Muscle of arm (tissue), 12 donors: ENCODE measurements around the gene RHOG. TPM values are rescaled to one million over a fixed set of nuclear protein-coding genes. Genes with fewer than 3 reads are reported as not detected.
"Not testable (repeated sequence)": the region's sequence is repeated elsewhere in the genome, so short reads cannot be mapped to it uniquely, and the experiment has no call there.

Source experiments
- DNase-seq: peaks from one replicate; pipeline ENCODE4 v3.0.0-alpha.2; 2013
- polyA plus RNA-seq, 12 donors: library from polyadenylated mRNA; unstranded; fragments of 120-200 nt; gene quantifications; one replicate each; pipeline ENCODE4 v1.2.1, GENCODE V29; 2013; ENCODE audit not compliant: insufficient read length in 12 of 12

The RHOG gene
- polyA plus RNA-seq, 12 donors, result 17.9 to 40.1 (median 25.4) TPM; not detected in 1

DNA sequence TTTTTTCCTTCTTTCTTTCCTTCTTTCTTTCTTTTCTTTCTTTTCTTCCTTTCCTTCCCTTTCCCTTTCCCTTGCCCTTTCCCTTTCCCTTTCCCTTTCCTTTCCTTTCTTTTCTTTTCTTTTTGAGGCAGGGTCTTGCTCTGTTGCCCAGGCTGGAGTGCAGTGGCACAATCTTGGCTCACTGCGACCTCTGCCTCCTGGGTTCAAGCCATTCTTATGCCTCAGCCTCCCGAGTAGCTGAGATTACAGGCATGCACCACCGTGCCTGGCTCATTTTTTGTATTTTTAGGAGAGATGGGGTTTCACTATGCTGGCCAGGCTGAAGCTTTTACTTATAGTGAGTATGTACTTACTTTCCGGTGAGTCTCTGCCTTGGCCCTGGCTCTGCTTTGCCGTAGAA, 25.9 kb downstream of the RHOG start:
- not testable (repeated sequence) for DNase-seq

- DNase-seq, result no peak
Observed at GRCh38 chr11:3810951-3811350, 29.8 kb downstream of the RHOG start.

DNA sequence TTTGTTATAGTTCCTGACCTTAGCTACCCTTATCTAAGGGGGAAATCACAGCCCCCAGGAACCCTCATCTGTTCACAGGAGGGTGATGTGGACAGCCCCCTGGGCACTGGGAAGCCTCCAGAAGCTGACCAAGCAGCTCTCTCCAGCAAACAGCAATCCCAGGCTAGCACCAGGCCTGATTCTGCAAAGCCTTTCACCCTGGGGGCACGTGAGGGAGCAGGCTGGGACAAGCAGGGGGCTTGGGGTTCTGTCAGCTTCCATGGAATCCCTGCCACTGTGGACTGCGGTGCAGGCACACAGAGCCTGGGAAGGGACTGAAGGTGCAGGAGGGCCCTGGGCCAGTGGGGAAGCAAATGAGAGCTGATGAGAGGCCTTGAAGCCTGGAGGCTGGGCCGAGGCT, 30.3 kb downstream of the RHOG start:
- no peak for DNase-seq

DNA sequence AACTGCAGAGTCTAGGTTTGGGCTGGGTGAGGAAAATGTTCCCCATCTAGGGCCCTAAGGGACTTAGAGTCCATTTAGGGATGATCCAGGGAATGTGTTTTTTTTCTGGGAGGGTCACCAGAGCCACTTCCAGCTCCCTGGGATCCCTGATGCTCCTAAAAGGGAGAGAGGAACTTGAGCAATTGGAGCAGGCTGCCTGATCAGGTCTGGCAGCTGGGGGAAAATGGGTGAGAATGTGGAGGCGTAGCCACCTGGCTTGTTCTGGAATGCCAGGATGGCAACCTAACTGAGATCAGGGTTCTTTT, 31.2 kb downstream of the RHOG start:
- no peak for DNase-seq

- DNase-seq, result no peak
Observed at GRCh38 chr11:3808861-3809623, 31.7 kb downstream of the RHOG start.

GRCh38 chr11:3807909-3808860, 32.6 kb downstream of the RHOG start, which contains the start of gene PGAP2:
Gene PGAP2 (plus strand): TSS chr11:3808560. CDS start chr11:3811260, 2,700 bp downstream.
- DNase-seq, result peak; percentile 53

- DNase-seq, result no peak
Observed at GRCh38 chr11:3803726-3804495, 36.8 kb downstream of the RHOG start.

GRCh38 chr11:3802011-3802790, 38.6 kb downstream of the RHOG start:
- no peak for DNase-seq

- DNase-seq, result no peak
Observed at GRCh38 chr11:3799873-3800272, 40.9 kb downstream of the RHOG start.

- no peak for DNase-seq
Observed at GRCh38 chr11:3799143-3799542, 41.6 kb downstream of the RHOG start.

GRCh38 chr11:3797329-3798090, 43.2 kb downstream of the RHOG start, which contains the start of gene NUP98:
Gene NUP98 (minus strand): TSS chr11:3797554. CDS start chr11:3782117, 15,437 bp downstream.
- DNase-seq, result peak; percentile 100

GRCh38 chr11:3796801-3797328, 43.9 kb downstream of the RHOG start:
- DNase-seq, result no peak

DNA sequence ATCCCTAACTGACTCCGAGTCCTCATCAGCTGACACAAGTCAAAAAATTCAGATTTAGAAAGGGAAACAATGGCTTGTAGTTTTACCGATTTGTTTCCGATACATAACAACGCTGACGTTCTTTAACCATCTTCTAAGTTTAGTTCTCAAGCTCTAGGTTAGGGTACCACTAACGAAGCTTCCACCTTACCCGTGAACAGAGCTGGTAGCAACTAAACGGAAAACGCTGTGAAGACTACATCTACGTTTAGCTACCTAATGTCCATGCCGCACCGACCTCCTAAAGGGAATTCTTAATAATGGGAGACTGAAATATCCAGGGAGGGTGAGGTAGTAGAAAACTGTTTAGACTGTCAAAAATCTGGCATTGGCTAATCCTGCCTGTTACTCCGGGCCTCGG, 44.4 kb downstream of the RHOG start:
- no peak for DNase-seq

GRCh38 chr11:3796002-3796311, 44.8 kb downstream of the RHOG start:
- DNase-seq, result no peak

DNA sequence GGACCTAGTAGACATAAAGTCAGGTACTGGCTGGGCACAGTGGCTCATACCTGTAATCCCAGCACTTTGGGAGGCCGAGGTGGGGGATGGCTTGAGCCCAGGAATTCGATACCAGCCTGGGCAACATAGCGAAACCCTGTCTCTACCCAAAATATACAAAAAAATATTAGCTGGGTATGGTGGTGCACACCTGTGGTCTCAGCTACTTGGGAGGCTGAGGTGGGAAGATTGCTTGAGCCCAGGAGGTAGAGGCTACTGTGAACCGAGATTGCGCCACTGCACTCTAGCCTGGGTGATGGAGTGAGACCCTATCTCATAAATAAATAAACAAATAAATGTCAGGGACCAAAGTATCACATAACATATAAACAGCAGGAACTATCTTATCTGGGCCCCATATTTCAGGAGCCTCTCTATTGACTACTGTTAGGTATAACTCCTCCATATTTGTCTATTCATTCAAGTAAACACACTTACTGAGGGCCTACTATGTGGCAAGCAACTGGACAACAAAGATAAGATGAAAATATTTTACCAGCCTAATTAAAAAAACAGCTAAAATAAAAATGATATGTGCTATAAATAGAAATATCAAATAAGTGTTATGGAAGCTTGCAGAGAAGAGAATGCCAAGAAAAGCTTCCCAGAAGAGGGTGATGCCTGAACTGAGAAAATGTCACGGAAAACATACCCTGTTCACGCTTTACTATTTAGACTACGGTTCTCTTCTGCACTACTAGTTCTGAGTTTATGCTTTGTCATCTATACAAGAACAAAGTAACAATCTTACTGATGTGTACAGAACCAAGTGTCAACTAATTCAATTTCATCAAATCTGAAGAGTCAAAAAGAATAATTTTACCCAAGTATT, 45.4 kb downstream of the RHOG start:
- DNase-seq, result no peak

DNA sequence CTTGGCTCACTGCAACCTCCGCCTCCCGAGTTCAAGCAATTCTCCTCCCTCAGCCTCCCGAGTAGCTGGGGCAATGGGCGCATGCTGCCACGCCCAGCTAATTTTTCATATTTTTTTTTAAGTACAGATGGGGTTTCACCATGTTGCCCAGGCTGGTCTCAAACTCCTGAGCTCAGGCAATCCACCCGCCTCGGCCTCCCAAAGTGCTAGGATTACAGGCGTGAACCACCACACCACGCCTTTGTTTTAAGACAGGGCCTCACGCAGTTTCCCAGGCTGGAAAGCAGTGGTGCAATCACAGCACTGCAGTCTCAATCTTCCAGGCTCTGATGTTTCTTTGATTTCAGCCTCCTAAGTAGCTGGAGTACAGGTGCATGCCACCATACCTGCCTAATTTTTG, 46.4 kb downstream of the RHOG start:
- not testable (repeated sequence) for DNase-seq

- DNase-seq, result no peak
Observed at GRCh38 chr11:3786781-3787428, 53.9 kb downstream of the RHOG start.

GRCh38 chr11:3783611-3784010, 57.1 kb downstream of the RHOG start:
- DNase-seq, result no peak

GRCh38 chr11:3782963-3783362, 57.8 kb downstream of the RHOG start:
- DNase-seq, result no peak
